RKO (cell line): ENCODE data around the gene ELOA.
"Not testable (repeated sequence)": the region's sequence is repeated elsewhere in the genome, so short reads cannot be mapped to it uniquely, and the experiment has no call there.

ENCODE experiments used
- DNase-seq: peaks from one replicate; pipeline ENCODE4 v3.0.0-alpha.2; 2016; ENCODE audit warnings: low spot score

The ELOA gene

DNA sequence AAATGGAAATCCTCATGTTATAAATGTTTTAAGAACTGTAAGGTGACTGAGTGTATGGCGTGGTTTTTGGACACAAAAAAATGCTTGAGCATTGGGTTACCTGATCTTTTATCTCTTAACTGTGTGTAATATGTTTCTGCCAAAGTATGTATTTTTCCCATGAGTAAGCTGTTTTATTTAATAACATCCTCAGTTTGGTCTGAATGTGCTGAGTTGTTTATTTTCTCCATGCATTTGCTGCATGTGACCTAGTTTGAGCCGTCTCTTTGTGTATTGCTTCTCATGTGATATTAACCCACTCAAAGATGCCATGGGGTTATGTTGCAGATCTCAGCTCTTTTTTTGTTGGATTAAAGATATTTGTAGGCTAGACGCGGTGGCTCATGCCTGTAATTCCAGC, 41.6 kb downstream of the ELOA start:
- DNase-seq, result no peak

- no peak for DNase-seq
Measured at GRCh38 chr1:23787701-23788100, 44.4 kb downstream of the ELOA start.

DNA sequence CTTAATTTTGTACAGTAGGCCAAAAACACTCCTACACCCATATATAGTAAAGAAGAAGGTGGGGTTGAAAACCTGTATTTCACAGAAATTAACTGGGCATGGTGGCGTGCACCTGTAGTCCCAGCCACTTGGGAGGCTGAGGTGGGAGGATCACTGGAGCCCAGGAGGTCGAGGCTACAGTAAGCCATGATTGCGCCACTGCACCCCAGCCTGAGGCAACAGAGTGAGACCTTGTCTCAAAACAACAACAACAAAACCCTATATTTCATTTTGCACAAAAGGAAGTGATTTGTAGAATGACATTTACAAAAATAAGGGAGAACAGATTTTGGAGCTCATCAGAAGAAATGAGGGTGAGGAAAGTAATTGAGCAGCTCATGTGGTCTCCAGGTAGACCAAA, 45.4 kb downstream of the ELOA start:
- DNase-seq, result no peak

DNA sequence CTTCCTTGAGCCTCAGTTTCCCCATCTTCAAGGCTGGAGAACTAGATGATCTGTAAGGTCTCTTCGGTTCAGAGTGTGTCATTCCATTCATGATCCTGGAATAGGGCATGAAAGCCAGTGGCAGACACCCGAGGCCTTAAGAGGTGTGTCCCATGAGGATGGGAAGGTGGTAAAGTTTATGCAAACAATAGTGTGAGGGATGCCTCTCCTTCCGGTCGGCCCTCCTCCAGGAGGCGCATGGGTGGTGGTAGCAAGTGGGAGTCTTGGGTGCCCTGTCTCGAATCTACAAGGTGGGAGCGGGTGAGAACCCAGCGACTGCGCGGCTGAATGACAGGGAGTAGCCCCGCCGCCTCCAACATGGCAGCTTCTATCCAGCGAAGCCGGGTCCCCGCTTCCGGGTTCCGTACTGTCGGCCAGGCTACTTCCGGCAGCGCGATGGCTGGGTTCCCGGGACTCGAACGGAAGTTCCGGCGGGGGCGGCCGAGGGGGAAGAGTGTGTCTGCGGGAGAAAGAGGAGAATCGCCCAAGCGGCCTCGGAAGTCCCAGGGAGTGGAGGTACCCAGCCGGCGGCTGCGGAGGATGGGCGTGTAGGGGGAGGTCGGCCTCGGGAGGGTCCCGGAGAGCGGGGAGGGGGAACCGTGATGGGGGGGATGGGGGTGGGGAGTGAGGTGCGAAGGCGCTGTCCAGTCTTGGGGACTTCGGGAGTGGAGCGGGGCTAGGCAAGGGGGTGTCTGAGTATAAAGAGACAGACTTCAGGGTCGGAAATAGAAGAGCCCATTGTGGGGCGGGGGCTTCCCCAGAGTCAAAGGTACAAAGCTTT, 47.6 kb downstream of the ELOA start, which contains the start of gene LYPLA2:
Gene LYPLA2 (plus strand): TSS at position 450 of the 820 bp plus-strand sequence. CDS start 1,538 bp downstream, outside the sequence.
- DNase-seq, result peak; percentile 93

GRCh38 chr1:23791516-23792047, 48.3 kb downstream of the ELOA start:
- DNase-seq, result peak; percentile 45

DNA sequence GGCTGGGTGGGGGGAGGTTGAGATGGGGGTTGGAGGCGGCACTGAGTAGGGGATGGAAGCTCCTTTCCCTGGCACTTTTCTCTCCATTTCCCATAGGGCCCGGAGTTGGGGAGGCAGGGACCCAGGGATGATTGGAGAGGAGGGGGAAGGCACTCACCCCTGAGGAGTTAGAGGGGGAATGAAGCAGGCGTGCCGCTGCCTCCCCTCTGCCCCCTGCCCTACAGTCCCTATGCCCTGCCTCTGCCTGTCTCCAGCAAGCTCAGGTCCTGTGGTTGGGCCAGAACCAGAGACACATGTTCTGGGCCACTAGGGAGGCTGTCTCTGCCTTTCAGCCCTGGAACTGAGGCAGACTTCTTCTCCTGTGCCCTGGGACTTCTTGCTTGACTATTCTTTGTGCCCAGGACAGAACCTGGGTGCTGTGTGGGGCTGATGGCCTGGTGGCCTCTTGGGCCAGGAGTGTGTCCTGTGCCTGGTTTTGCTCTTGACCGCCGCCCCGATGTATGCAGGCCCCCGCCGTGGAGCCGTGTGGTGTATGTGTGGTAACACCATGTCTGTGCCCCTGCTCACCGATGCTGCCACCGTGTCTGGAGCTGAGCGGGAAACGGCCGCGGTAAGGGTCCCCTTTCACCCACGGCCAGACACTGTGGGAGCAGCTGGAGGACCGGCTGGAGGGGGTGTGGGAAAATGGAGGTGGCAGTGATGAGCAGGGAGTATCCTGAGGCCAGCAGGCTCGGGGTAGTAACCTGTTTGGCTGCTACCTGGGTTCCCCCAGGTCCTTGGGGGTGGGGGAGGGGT, 49.1 kb downstream of the ELOA start:
- DNase-seq, result no peak

DNA sequence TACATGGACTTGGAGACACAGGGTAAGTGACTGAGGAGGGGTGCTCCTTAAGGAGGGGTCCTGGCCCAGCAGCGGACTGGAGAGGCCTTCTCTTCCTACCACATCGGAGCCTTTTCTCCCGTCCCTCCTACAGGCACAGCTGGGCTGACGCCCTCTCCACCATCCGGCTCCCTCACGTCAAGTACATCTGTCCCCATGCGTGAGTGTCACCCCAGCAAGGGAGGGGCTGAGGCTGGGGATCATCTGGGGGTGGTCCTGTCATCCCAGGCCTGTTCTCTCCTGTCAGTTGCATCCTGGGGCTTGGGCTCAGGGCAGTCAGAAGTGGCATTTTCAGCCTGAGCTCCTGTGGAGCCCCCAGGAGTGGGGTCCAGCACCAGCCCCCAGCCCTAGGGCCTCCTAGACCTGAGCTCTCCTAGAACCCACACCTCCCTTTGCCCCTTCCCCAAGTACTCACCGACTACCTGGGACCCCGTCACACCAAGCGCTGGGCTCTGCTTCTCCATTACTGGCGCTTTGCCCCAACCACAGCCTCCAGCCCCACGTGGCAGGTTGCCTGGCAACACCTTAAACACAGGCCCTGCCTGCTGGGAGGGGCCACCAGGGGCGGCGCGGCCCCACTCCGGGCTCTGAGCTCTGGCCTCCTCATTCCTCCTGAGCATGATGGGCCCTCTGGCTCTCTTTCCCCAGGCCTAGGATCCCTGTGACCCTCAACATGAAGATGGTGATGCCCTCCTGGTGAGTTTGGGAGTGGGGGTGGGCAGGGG, 49.9 kb downstream of the ELOA start:
- no peak for DNase-seq

DNA sequence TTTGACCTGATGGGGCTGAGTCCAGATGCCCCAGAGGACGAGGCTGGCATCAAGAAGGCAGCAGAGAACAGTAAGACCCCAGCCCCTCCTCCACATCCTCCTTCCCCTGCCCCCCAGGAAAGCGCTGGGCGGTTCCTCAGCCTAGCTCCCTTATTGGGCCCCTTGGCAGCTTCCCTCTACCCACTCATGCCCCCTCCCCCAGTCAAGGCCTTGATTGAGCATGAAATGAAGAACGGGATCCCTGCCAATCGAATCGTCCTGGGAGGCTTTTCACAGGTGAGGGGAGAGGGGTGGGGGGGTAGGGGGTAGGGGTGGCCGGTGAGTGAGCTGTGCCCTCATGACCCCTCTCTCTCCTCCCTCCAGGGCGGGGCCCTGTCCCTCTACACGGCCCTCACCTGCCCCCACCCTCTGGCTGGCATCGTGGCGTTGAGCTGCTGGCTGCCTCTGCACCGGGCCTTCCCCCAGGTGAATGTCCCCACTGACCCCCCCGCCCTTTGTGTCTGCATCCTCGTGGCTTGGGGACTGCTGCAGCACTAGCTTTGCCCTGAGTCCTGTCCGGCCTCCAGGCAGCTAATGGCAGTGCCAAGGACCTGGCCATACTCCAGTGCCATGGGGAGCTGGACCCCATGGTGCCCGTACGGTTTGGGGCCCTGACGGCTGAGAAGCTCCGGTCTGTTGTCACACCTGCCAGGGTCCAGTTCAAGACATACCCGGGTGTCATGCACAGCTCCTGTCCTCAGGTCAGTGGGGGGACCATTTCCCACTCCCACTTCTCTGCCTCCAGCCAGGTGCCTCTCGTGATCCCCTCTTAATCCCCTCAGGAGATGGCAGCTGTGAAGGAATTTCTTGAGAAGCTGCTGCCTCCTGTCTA, 50.8 kb downstream of the ELOA start:
- DNase-seq, result no peak

- not testable (repeated sequence) for DNase-seq
Measured at GRCh38 chr1:23794732-23795182, 51.5 kb downstream of the ELOA start.

GRCh38 chr1:23795676-23796465, 52.6 kb downstream of the ELOA start:
- DNase-seq, result no peak

- DNase-seq, result no peak
Measured at GRCh38 chr1:23796466-23797271, 53.4 kb downstream of the ELOA start.

DNA sequence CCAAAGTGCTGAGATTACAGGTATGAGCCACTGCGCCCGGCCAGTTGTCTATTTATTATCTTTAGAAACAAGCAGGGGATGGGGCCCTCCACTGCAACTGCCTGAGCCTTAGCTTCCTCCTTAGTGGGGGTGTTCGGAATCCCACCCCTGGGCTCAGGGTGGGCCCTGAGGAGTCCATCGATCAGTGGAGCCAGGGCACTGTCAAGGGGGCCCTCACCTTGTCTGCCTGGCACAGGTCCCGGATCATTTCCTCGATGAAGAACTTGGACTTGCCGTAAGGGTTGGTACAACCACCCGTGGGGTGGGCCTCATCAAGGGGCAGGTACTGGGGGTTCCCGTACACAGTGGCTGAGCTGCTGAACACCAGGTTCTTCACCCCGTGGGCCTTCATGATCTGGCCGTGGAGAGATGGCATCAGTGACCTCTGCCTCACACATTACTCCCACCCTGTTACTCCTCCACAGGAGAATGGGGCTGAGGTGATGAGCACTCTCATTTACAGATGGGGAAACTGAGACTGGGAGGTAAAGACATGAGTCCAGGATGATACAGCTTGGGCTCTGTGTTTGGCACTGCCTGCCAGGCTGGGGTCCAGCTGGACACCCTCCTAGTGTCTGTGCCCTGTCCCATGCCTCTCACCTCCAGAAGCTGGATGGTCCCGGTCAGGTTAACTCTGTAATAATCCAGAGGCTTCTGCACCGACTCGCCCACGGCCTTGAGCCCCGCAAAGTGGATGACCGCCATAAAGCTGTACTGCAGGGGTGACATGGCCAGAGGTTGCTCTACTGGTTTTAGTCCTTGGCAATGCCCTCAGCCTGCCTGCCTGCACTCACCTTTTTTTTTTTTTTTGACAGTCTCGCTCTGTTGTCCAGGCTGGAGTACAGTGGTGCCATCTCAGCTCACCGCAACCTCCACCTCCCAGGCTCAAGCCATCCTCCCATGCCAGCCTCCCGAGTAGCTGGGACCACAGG, 54.5 kb downstream of the ELOA start:
- no peak for DNase-seq

DNA sequence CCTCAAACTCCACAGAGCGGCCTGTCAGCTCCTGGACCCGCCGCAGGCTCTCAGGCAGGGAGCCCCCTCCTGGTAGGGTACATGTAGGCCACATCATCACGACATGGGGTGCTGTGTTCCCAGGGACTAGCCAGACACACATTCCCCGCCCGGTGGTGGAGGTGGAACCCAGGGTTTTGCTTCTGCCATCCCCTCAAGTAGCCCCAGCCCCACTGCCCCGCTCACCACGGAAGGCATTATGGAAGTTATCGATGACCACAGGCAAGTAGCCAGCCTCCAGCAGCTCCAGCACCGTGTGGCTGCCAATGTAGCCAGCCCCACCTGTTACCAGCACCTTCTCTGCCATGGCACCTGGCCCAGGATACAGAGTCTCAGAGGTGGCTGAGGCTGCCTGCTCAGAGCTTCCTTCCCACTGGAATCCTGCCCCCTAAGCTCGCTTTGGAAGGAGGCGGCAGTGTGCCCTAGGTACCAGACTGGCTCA, 55.4 kb downstream of the ELOA start:
- DNase-seq, result peak; percentile 30

- no peak for DNase-seq
Measured at GRCh38 chr1:23799255-23799569, 55.9 kb downstream of the ELOA start.

DNA sequence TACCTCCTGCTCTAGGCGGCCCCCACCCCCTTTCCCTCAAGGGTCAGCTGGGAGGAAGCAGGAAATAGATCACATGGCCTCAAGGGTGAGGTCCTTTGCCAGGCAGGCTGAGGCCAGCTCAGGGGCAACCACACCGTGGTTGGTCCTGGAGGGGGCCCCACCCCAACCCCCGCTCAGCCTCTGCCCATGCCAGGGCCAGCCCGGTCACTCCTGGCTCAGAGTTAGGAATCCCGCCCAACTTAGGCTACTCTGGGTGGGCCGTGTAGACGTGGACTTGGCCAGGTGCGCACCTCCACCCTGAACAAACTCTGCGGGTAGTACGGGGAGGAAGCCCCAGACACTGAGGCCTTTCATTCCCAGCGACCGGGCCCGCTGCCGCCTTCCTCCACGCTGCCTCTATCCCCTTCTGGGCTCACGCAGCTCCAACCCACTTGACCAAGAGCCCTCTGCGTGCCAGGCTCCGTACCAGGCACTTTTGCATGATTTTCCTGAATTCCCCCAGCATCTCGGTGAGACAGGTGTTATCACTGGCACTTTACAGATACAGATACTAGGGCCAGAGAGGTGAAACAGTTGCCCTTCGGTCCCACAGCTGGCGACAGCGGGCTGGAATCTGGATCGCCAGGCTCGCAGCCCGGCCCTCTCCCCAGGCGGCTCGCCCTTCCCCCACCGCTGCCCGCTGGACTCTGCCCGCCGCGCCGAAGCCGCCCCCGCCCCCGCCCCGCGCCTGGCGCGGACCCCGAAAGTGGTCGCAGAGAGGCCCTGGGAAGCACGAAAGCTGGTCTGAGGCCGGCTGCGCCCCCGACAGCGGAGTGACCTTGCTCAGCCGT, 56.5 kb downstream of the ELOA start:
- peak; percentile 94 for DNase-seq

GRCh38 chr1:23800400-23801337, 57.4 kb downstream of the ELOA start, which contains the start of gene GALE:
TSS of gene GALE (minus strand) at chr1:23800754. CDS start at chr1:23799007, 1,747 bp downstream.
- peak; percentile 95 for DNase-seq
